NCI-H345 treated with DMSO at 0.1 percent for 48 hours (cell line): Measurements from ENCODE around the gene SPRN.
"Not testable (repeated sequence)": the region's sequence is repeated elsewhere in the genome, so short reads cannot be mapped to it uniquely, and the experiment has no call there.

Experiments used
- DNase-seq: peaks from one replicate; lab custom pipeline; 2025; ENCODE audit not compliant: unreplicated experiment; lab: John Stamatoyannopoulos, UW

The SPRN gene

GRCh38 chr10:133457100-133457841 is 32.8 kb upstream of the SPRN start:
- DNase-seq: no peak

- DNase-seq: no peak
Observed at GRCh38 chr10:133456041-133456951, 31.9 kb upstream of the SPRN start.

GRCh38 chr10:133455611-133456031 is 31.2 kb upstream of the SPRN start:
- no peak for DNase-seq

GRCh38 chr10:133455196-133455595 is 30.8 kb upstream of the SPRN start:
- no peak for DNase-seq

- no peak for DNase-seq
Observed at GRCh38 chr10:133454204-133454893, 29.9 kb upstream of the SPRN start.

- DNase-seq: no peak
Observed at GRCh38 chr10:133453516-133454203, 29.2 kb upstream of the SPRN start, which contains the start of gene SCART1. SCART1 (plus strand) TSS chr10:133453945; CDS start chr10:133453998, 53 bp downstream.

GRCh38 chr10:133452453-133452852 is 28.0 kb upstream of the SPRN start:
- no peak for DNase-seq

- no peak for DNase-seq
Observed at GRCh38 chr10:133451346-133451745, 26.9 kb upstream of the SPRN start.

- DNase-seq: no peak
Observed at GRCh38 chr10:133448120-133448519, 23.7 kb upstream of the SPRN start.

GRCh38 chr10:133446979-133447378 is 22.6 kb upstream of the SPRN start:
- no peak for DNase-seq

GRCh38 chr10:133445751-133446708 is 21.6 kb upstream of the SPRN start:
- no peak for DNase-seq

- no peak for DNase-seq
Observed at GRCh38 chr10:133445268-133445732, 20.9 kb upstream of the SPRN start.

- DNase-seq: no peak
Observed at GRCh38 chr10:133444342-133445267, 20.2 kb upstream of the SPRN start.

GRCh38 chr10:133442967-133443924 is 18.8 kb upstream of the SPRN start:
- no peak for DNase-seq

- no peak for DNase-seq
Observed at GRCh38 chr10:133442191-133442966, 18.0 kb upstream of the SPRN start.

- DNase-seq: no peak
Observed at GRCh38 chr10:133441780-133442179, 17.4 kb upstream of the SPRN start.

- not testable (repeated sequence) for DNase-seq
Observed at GRCh38 chr10:133441356-133441755, 16.9 kb upstream of the SPRN start.
